SU-DHL-6 (cell line): ENCODE data around the gene ANKS1A.

ENCODE experiments used
- H2AFZ ChIP-seq: fragments of 200-600 bp; sonication (generic); 2 replicates; pipeline ENCODE4 v1.6.1; 2014; ENCODE audit warnings: low read depth, mild to moderate bottlenecking, moderate library complexity, mixed read lengths, antibody characterized with exemption, low read length; ENCODE audit not compliant: severe bottlenecking
- H3F3A ChIP-seq: fragments of 200-600 bp; shearing (Covaris generic); 2 replicates; pipeline ENCODE4 v1.6.0; 2016; ENCODE audit warnings: antibody characterized with exemption, mild to moderate bottlenecking; ENCODE audit not compliant: insufficient read depth
- H3K27ac ChIP-seq: fragments of 200-600 bp; sonication (generic); 2 replicates; pipeline ENCODE4 v1.5.1; 2016; ENCODE audit warnings: low read depth, mild to moderate bottlenecking, low read length, moderate library complexity, mixed read lengths
- H3K27me3 ChIP-seq: fragments of 200-600 bp; sonication (generic), shearing (Covaris generic); 2 replicates; pipeline ENCODE4 v1.6.0; 2014; ENCODE audit warnings: mild to moderate bottlenecking, low read length
- H3K36me3 ChIP-seq: fragments of 200-600 bp; sonication (generic); 2 replicates; pipeline ENCODE4 v1.6.1; 2014; ENCODE audit warnings: mild to moderate bottlenecking, low read length, mixed read lengths
- H3K4me2 ChIP-seq: fragments of 300-600, 200-600 bp; shearing (Covaris generic), sonication (generic); 2 replicates; pipeline ENCODE4 v1.6.0; 2014; ENCODE audit warnings: low read length, low read depth, mild to moderate bottlenecking; ENCODE audit not compliant: poor library complexity, severe bottlenecking
- H3K4me3 ChIP-seq: fragments of 200-600 bp; sonication (generic); 2 replicates; pipeline ENCODE4 v1.5.1; 2014; ENCODE audit warnings: antibody characterized with exemption, low read length, mild to moderate bottlenecking, mixed read lengths; ENCODE audit not compliant: insufficient read depth, poor library complexity, severe bottlenecking
- H3K79me2 ChIP-seq: fragments of 200-600 bp; sonication (generic); 2 replicates; pipeline ENCODE4 v1.6.1; 2014; ENCODE audit warnings: mild to moderate bottlenecking, low read length, moderate library complexity; ENCODE audit not compliant: insufficient read depth
- H3K9ac ChIP-seq: fragments of 200-600 bp; sonication (generic); 2 replicates; pipeline ENCODE4 v1.7.0; 2014; ENCODE audit warnings: mild to moderate bottlenecking, low read length
- H3K9me2 ChIP-seq: fragments of 200-600 bp; sonication (generic); replicated peaks from 2 replicates; pipeline ENCODE4 v1.6.1; 2014; ENCODE audit warnings: low read length; ENCODE audit not compliant: insufficient read depth
- H3K9me3 ChIP-seq: fragments of 200-600 bp; sonication (generic); 2 replicates; pipeline ENCODE4 v1.6.1; 2014; ENCODE audit warnings: low read length, mixed read lengths; ENCODE audit not compliant: insufficient read depth
- H4K20me1 ChIP-seq: fragments of 200-600 bp; sonication (generic); 2 replicates; pipeline ENCODE4 v1.6.1; 2014; ENCODE audit warnings: low read depth, mild to moderate bottlenecking, antibody characterized with exemption, low read length, moderate library complexity, mixed read lengths
- EZH2phosphoT487 ChIP-seq: fragments of 200-600 bp; sonication (generic), shearing (Covaris generic); conservative IDR thresholded peaks from 2 replicates; pipeline ENCODE4 v1.6.1; 2018; ENCODE audit warnings: mild to moderate bottlenecking, antibody characterized with exemption, low read length, moderate library complexity, mixed read lengths
- TF ChIP-seq, protein P1 (sequence below): fragments of 200-600 bp; sonication (generic); IDR thresholded peaks from one replicate; pipeline ENCODE4 v1.5.1; 2017; ENCODE audit warnings: antibody characterized with exemption, mild to moderate bottlenecking, low read length, moderate library complexity; ENCODE audit not compliant: insufficient read depth, poor library complexity, severe bottlenecking

Gene ANKS1A

DNA sequence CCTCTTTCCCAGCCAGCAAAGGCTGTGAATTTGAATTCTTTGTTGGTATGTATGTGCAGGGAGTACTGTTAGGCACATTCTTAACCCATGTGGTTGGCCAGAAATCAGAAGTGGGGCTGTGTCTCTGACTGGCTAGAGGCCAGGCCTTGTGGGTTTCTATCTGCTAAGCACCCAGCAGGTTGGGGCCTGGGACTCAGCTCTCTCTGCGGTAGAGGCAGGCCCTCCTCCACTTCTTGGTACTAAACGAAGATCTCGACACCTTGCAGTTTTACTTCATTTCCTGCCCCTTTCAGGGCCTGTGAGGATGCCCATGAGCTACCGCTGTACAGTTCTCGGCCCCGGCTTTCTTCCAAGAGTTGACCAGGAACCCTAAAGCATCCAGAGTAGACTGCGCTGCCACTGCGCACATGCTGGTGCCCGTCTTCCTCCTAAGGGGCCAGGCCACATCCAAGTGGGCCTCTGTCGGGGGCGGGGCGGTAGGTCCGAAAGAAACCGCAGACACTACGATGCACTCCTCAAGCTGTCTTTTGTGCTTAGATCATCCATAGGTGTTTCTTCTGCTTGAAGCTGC is 201.0 kb downstream of the ANKS1A start:
- Histone ChIP-seq H3K36me3 (no peaks in the 10 kb centered on the region), H3F3A (no peaks in the 10 kb centered on the region), H3K9me2 (no peaks in the 10 kb centered on the region), H3K79me2 (no peaks in the 10 kb centered on the region), H3K27ac (no peak overlapping the region), H2AFZ (no peak overlapping the region), H3K4me3 (no peak overlapping the region), H3K27me3 (no peaks in the 10 kb centered on the region), H3K9me3 (no peaks in the 10 kb centered on the region), H3K9ac (no peak overlapping the region), H4K20me1 (no peaks in the 10 kb centered on the region), H3K4me2 (no peak overlapping the region)
- TF ChIP-seq, protein P1, sequence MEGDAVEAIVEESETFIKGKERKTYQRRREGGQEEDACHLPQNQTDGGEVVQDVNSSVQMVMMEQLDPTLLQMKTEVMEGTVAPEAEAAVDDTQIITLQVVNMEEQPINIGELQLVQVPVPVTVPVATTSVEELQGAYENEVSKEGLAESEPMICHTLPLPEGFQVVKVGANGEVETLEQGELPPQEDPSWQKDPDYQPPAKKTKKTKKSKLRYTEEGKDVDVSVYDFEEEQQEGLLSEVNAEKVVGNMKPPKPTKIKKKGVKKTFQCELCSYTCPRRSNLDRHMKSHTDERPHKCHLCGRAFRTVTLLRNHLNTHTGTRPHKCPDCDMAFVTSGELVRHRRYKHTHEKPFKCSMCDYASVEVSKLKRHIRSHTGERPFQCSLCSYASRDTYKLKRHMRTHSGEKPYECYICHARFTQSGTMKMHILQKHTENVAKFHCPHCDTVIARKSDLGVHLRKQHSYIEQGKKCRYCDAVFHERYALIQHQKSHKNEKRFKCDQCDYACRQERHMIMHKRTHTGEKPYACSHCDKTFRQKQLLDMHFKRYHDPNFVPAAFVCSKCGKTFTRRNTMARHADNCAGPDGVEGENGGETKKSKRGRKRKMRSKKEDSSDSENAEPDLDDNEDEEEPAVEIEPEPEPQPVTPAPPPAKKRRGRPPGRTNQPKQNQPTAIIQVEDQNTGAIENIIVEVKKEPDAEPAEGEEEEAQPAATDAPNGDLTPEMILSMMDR: no peak
- no peak for TF ChIP-seq EZH2phosphoT487

DNA sequence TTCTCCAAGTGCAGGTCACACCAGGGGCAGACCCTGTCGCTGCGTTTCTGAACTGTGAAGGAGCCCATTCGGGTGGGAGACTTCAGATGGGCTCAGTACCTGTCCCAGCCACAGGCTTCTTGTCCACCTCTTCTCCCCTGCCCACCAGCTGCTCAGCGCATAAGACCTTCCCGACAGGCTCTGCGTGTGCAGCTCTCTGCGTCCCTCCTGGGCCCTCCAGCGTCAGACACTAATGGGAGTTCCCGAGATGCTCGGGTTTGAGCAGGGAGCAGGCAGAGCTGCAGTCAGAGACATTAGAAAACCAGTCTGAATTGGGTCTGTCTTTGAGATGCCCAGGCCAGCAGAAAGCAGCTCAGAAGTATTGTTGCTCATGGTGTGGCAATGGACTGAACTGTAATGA is 201.7 kb downstream of the ANKS1A start:
- Histone ChIP-seq H4K20me1 (no peaks in the 10 kb centered on the region), H3K9ac (no peak overlapping the region), H3K27me3 (no peaks in the 10 kb centered on the region), H3K36me3 (no peaks in the 10 kb centered on the region), H3F3A (no peaks in the 10 kb centered on the region), H3K4me2 (no peak overlapping the region), H3K9me3 (no peaks in the 10 kb centered on the region), H3K4me3 (no peak overlapping the region), H3K27ac (no peak overlapping the region), H3K9me2 (no peaks in the 10 kb centered on the region), H2AFZ (no peak overlapping the region), H3K79me2 (no peaks in the 10 kb centered on the region)
- TF ChIP-seq EZH2phosphoT487: no peak
- TF ChIP-seq, protein P1: no peak

DNA sequence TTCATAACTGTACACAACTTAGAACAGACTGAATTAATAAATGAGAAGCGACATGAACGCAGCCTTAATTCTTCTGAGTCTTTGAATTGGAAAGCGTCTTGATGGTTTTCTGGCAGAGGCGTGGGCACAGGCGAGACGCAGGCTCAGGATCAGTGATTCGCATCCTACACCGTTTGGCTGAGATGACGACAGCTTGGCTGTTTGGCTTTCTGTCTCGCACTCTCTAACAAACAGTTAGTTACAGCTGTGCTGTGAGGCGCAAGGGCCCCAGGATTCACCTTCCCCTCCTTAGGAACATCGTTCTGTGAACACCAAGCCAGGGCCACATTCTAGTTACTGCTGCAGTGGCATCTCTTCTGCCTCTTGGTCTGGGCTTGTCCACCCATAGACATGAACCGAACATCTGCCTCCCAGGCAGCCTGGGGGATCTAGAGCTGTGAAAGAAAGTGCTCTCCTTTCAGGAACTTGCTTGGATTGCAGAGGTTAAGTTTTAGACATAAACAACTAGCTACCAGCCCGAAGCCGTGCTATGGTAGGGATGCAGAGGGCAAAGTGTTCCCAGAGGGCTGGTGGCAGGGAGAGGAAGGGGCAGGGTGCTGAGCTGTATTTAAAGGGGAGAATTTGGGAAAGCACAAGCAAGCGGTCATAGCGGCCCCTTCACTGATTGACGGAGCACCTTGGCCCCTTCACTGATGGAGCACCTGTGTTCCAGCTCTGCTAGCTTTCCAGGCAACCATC is 202.5 kb downstream of the ANKS1A start:
- Histone ChIP-seq H3K9me3 (no peaks in the 10 kb centered on the region), H3K4me2 (no peak overlapping the region), H3K27ac (no peak overlapping the region), H3F3A (no peaks in the 10 kb centered on the region), H2AFZ (no peak overlapping the region), H3K36me3 (no peaks in the 10 kb centered on the region), H3K9me2 (no peaks in the 10 kb centered on the region), H3K4me3 (no peak overlapping the region), H3K9ac (no peak overlapping the region), H3K27me3 (no peaks in the 10 kb centered on the region), H3K79me2 (no peaks in the 10 kb centered on the region), H4K20me1 (no peaks in the 10 kb centered on the region)
- TF ChIP-seq, protein P1: no peak
